ENCODE measurements around the gene ZNF467.

The ZNF467 gene

DNA sequence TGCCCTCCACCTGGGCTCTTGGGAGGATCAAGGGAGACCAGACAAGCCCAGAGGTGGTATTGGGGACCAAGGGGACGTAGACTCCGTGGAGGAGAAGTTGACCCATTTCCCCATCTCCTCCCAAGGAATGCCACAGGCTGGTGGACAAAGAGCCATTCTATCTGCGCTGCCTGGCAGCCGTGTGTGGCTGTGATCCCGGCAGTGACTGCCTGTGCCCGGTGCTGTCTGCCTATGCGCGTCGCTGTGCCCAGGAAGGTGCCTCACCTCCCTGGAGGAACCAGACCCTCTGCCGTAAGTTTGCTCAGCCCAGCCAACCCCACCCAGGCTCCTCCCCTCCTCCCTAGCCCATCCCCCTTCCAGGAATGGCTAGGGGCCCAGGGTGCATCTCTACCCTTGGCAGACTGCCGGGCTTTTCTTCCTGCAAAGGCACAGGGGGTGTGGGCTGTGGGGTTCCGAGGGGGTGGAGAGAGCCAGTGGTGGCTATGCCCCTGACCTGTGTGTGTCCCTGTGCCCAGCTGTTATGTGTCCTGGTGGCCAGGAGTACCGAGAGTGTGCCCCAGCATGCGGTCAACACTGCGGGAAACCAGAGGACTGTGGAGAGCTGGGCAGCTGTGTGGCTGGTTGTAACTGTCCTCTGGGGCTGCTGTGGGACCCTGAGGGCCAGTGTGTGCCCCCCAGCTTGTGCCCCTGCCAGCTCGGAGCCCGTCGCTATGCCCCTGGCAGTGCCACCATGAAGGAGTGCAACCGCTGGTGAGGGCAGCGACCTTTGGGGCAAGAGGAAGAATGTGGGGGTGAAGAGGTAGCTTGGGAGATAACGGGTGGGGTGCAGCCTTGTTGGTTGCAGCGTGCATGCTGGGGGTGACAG is 10.2 kb upstream of the ZNF467 start:
- no peak for TF ChIP-seq GABPA (IDR thresholded peaks at IDR 0.05; ENCODE audit: low read depth)
- no peak for TF ChIP-seq POLR2AphosphoS5 (IDR thresholded peaks at IDR 0.05; ENCODE audit: low read depth)
- TF ChIP-seq, protein P1, sequence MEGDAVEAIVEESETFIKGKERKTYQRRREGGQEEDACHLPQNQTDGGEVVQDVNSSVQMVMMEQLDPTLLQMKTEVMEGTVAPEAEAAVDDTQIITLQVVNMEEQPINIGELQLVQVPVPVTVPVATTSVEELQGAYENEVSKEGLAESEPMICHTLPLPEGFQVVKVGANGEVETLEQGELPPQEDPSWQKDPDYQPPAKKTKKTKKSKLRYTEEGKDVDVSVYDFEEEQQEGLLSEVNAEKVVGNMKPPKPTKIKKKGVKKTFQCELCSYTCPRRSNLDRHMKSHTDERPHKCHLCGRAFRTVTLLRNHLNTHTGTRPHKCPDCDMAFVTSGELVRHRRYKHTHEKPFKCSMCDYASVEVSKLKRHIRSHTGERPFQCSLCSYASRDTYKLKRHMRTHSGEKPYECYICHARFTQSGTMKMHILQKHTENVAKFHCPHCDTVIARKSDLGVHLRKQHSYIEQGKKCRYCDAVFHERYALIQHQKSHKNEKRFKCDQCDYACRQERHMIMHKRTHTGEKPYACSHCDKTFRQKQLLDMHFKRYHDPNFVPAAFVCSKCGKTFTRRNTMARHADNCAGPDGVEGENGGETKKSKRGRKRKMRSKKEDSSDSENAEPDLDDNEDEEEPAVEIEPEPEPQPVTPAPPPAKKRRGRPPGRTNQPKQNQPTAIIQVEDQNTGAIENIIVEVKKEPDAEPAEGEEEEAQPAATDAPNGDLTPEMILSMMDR (IDR thresholded peaks at IDR 0.05; ENCODE audit: insufficient read depth, low read length): no peak
- TF ChIP-seq, protein P2, sequence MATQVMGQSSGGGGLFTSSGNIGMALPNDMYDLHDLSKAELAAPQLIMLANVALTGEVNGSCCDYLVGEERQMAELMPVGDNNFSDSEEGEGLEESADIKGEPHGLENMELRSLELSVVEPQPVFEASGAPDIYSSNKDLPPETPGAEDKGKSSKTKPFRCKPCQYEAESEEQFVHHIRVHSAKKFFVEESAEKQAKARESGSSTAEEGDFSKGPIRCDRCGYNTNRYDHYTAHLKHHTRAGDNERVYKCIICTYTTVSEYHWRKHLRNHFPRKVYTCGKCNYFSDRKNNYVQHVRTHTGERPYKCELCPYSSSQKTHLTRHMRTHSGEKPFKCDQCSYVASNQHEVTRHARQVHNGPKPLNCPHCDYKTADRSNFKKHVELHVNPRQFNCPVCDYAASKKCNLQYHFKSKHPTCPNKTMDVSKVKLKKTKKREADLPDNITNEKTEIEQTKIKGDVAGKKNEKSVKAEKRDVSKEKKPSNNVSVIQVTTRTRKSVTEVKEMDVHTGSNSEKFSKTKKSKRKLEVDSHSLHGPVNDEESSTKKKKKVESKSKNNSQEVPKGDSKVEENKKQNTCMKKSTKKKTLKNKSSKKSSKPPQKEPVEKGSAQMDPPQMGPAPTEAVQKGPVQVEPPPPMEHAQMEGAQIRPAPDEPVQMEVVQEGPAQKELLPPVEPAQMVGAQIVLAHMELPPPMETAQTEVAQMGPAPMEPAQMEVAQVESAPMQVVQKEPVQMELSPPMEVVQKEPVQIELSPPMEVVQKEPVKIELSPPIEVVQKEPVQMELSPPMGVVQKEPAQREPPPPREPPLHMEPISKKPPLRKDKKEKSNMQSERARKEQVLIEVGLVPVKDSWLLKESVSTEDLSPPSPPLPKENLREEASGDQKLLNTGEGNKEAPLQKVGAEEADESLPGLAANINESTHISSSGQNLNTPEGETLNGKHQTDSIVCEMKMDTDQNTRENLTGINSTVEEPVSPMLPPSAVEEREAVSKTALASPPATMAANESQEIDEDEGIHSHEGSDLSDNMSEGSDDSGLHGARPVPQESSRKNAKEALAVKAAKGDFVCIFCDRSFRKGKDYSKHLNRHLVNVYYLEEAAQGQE (IDR thresholded peaks at IDR 0.05; ENCODE audit: insufficient replicate concordance, low read depth): no peak
- no peak for TF ChIP-seq SPI1 (IDR thresholded peaks at IDR 0.05; ENCODE audit: borderline replicate concordance, low read depth)
- no peak for DNase-seq (ENCODE audit: low read depth in 1 of 2, low spot score in 1 of 2)
- no peaks in the 10 kb centered on the region for H3K27me3 ChIP-seq (ENCODE audit: insufficient read depth, poor library complexity, severe bottlenecking)
- H3K4me3 ChIP-seq (replicated peaks; ENCODE audit: insufficient read depth, low read length): no peak overlapping the region
- no peak overlapping the region for H3K27ac ChIP-seq (replicated peaks)

DNA sequence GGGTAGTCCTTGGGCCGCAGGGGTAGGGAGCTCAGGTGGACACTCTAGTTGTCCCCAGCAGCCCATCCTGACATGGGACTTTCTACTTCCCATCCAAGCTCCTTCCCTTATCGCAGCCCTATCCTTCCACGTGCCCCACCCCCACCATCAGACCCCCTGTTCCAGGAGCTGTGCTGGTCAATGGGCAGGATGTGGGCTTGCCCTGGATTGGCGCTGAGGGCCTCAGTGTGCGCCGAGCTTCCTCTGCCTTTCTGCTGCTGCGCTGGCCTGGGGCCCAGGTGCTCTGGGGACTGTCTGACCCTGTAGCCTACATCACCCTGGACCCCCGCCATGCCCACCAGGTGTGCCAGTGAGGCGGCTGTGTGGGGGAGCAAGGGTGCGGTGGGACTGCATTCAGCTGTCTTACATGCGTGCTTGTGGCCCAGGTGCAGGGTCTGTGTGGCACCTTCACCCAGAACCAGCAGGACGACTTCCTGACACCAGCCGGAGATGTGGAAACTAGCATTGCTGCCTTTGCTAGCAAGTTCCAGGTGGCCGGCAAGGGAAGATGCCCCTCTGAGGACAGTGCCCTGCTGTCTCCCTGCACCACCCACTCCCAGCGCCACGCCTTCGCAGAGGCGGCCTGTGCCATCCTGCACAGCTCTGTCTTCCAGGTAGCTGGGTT is 9.4 kb upstream of the ZNF467 start:
- Histone ChIP-seq H3K4me3 (replicated peaks; ENCODE audit: insufficient read depth, low read length) (no peak overlapping the region), H3K27ac (replicated peaks) (no peak overlapping the region), H3K27me3 (ENCODE audit: insufficient read depth, poor library complexity, severe bottlenecking) (no peaks in the 10 kb centered on the region)
- no peak for TF ChIP-seq SPI1 (IDR thresholded peaks at IDR 0.05; ENCODE audit: borderline replicate concordance, low read depth)
- TF ChIP-seq POLR2AphosphoS5 (IDR thresholded peaks at IDR 0.05; ENCODE audit: low read depth): no peak
- no peak for TF ChIP-seq GABPA (IDR thresholded peaks at IDR 0.05; ENCODE audit: low read depth)
- TF ChIP-seq, protein P1 (IDR thresholded peaks at IDR 0.05; ENCODE audit: insufficient read depth, low read length): no peak
- TF ChIP-seq, protein P2 (IDR thresholded peaks at IDR 0.05; ENCODE audit: insufficient replicate concordance, low read depth): no peak
- no peak for DNase-seq (ENCODE audit: low read depth in 1 of 2, low spot score in 1 of 2)

DNA sequence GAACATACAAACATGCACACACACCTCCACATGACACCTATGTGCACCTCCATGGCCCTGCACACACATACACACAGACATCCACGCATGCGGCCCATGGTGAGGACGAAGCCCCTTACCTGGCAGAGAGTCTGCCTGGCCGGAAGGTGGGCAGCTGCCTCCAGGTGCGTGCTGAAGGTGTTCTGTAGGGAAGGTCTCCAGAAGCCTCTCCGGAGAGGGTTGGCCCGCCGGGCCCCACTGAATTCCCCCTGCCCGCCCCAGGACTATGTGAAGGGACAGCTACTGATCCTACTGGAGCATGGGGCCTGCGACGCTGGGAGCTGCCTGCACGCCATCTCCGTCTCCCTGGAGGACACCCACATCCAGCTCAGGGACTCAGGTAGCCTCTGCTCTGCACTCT is 8.5 kb upstream of the ZNF467 start:
- no peak for DNase-seq (ENCODE audit: low read depth in 1 of 2, low spot score in 1 of 2)
- TF ChIP-seq POLR2AphosphoS5 (IDR thresholded peaks at IDR 0.05; ENCODE audit: low read depth): no peak
- TF ChIP-seq GABPA (IDR thresholded peaks at IDR 0.05; ENCODE audit: low read depth): no peak
- TF ChIP-seq, protein P1 (IDR thresholded peaks at IDR 0.05; ENCODE audit: insufficient read depth, low read length): no peak
- TF ChIP-seq, protein P2 (IDR thresholded peaks at IDR 0.05; ENCODE audit: insufficient replicate concordance, low read depth): no peak
- TF ChIP-seq SPI1 (IDR thresholded peaks at IDR 0.05; ENCODE audit: borderline replicate concordance, low read depth): no peak
- Histone ChIP-seq H3K4me3 (replicated peaks; ENCODE audit: insufficient read depth, low read length) (no peak overlapping the region), H3K27me3 (ENCODE audit: insufficient read depth, poor library complexity, severe bottlenecking) (no peaks in the 10 kb centered on the region), H3K27ac (replicated peaks) (no peak overlapping the region)
